Measurements from ENCODE around the gene PLD3. TPM values are rescaled to one million over a fixed set of nuclear protein-coding genes. Genes with fewer than 3 reads are reported as not detected.

Gene PLD3
- total and polyA plus RNA-seq, 3 experiments from 2014 or later = 48.2 to 73.6 (median 53.0) TPM

- Histone ChIP-seq H3K4me1 (ENCODE audit: insufficient read depth, low read length) (no peaks in the 10 kb centered on the region), H3K36me3 (ENCODE audit: insufficient read depth, low read length) (no peaks in the 10 kb centered on the region), H3K27ac (ENCODE audit: low read depth, low read length) (no peak overlapping the region), H3K4me3 (ENCODE audit: low read length) (no peak overlapping the region), H3K9me3 (ENCODE audit: low read length) (no peaks in the 10 kb centered on the region), H3K27me3 (ENCODE audit: insufficient read depth, low read length, poor library complexity, severe bottlenecking) (no peaks in the 10 kb centered on the region)
- Mint-ChIP-seq H3K27ac (peak overlapping the region in 3 of 8 donors; percentile 29 to 72 (median 60)), H3K9me3 (no peaks in the 10 kb centered on the region), H3K4me3 (peak overlapping the region in 1 of 7 donors; percentile 56), H3K27me3 (peaks cover 0 to 3% of the 10 kb centered on the region in 2 donors), H3K36me3 (no peaks in the 10 kb centered on the region), H3K4me1 (peaks cover 11 to 16% (median 13%) of the 10 kb centered on the region in 3 donors)
- DNase-seq = no peak
- CTCF ChIA-PET = interaction anchor here (1.0 kb wide), 2 partner anchors 10 to 28 kb away, joined by 3 to 4 read pairs; partner anchors contain the start of gene SERTAD1
- POLR2A ChIA-PET = no interaction called here
Observed at GRCh38 chr19:40415768-40416167, 67.3 kb downstream of the PLD3 start.

- Mint-ChIP-seq H3K27ac (peak overlapping the region in 3 of 8 donors; percentile 64 to 88 (median 83)), H3K4me1 (peaks cover 16 to 22% (median 19%) of the 10 kb centered on the region in 3 donors), H3K9me3 (no peaks in the 10 kb centered on the region), H3K27me3 (peaks cover 0 to 3% of the 10 kb centered on the region in 2 donors), H3K4me3 (peak overlapping the region in 4 of 7 donors; percentile 2 to 58 (median 27)), H3K36me3 (peaks cover 0 to 4% (median 0%) of the 10 kb centered on the region in 3 donors)
- Histone ChIP-seq H3K4me3 (ENCODE audit: low read length) (no peak overlapping the region), H3K4me1 (ENCODE audit: insufficient read depth, low read length) (peaks cover 8% of the 10 kb centered on the region), H3K27ac (ENCODE audit: low read depth, low read length) (peak overlapping the region; percentile 70), H3K9me3 (ENCODE audit: low read length) (no peaks in the 10 kb centered on the region), H3K27me3 (ENCODE audit: insufficient read depth, low read length, poor library complexity, severe bottlenecking) (no peaks in the 10 kb centered on the region), H3K36me3 (ENCODE audit: insufficient read depth, low read length) (no peaks in the 10 kb centered on the region)
- peak in 1 of 5 donors; percentile 24 for DNase-seq
- POLR2A ChIA-PET = no interaction called here
- CTCF ChIA-PET = interaction anchor here (1.0 kb wide), 1 partner anchor 26 kb away, joined by 3 read pairs; no protein-coding TSS in a partner anchor
Observed at GRCh38 chr19:40416918-40417642, 68.6 kb downstream of the PLD3 start.

GRCh38 chr19:40417643-40417981 lies 69.1 kb downstream of the PLD3 start:
- H3K27ac Mint-ChIP-seq = peak overlapping the region in 4 of 8 donors; percentile 18 to 88 (median 74)
- H3K4me1 Mint-ChIP-seq = peaks cover 20 to 27% (median 24%) of the 10 kb centered on the region in 3 donors
- ChIA-PET CTCF (no interaction called here), POLR2A (no interaction called here)
- Histone ChIP-seq H3K4me3 (ENCODE audit: low read length) (no peak overlapping the region), H3K27ac (ENCODE audit: low read depth, low read length) (peak overlapping the region; percentile 70), H3K9me3 (ENCODE audit: low read length) (no peaks in the 10 kb centered on the region), H3K4me1 (ENCODE audit: insufficient read depth, low read length) (peaks cover 12% of the 10 kb centered on the region), H3K27me3 (ENCODE audit: insufficient read depth, low read length, poor library complexity, severe bottlenecking) (no peaks in the 10 kb centered on the region), H3K36me3 (ENCODE audit: insufficient read depth, low read length) (no peaks in the 10 kb centered on the region)
- peak overlapping the region in 1 of 7 donors; percentile 5 for H3K4me3 Mint-ChIP-seq
- H3K27me3 Mint-ChIP-seq = peaks cover 0 to 1% of the 10 kb centered on the region in 2 donors
- DNase-seq = no peak
- H3K36me3 Mint-ChIP-seq = peaks cover 0 to 8% (median 0%) of the 10 kb centered on the region in 3 donors
- no peaks in the 10 kb centered on the region for H3K9me3 Mint-ChIP-seq

GRCh38 chr19:40418040-40418439 lies 69.5 kb downstream of the PLD3 start:
- H3K4me1 ChIP-seq (ENCODE audit: insufficient read depth, low read length) = peaks cover 13% of the 10 kb centered on the region
- H3K36me3 Mint-ChIP-seq = peaks cover 0 to 12% (median 0%) of the 10 kb centered on the region in 3 donors
- DNase-seq = no peak
- peaks cover 0 to 1% of the 10 kb centered on the region in 2 donors for H3K27me3 Mint-ChIP-seq
- H3K4me1 Mint-ChIP-seq = peaks cover 20 to 27% (median 24%) of the 10 kb centered on the region in 3 donors
- H3K9me3 Mint-ChIP-seq = no peaks in the 10 kb centered on the region
- no peaks in the 10 kb centered on the region for H3K9me3 ChIP-seq (ENCODE audit: low read length)
- peak overlapping the region; percentile 70 for H3K27ac ChIP-seq (ENCODE audit: low read depth, low read length)
- no peak overlapping the region for H3K4me3 ChIP-seq (ENCODE audit: low read length)
- POLR2A ChIA-PET = no interaction called here
- peak overlapping the region in 3 of 8 donors; percentile 44 to 88 (median 83) for H3K27ac Mint-ChIP-seq
- H3K4me3 Mint-ChIP-seq = no peak overlapping the region
- CTCF ChIA-PET = no interaction called here
- no peaks in the 10 kb centered on the region for H3K36me3 ChIP-seq (ENCODE audit: insufficient read depth, low read length)
- no peaks in the 10 kb centered on the region for H3K27me3 ChIP-seq (ENCODE audit: insufficient read depth, low read length, poor library complexity, severe bottlenecking)

GRCh38 chr19:40419066-40419612 lies 70.6 kb downstream of the PLD3 start:
- Mint-ChIP-seq H3K4me3 (peak overlapping the region in 5 of 7 donors; percentile 36 to 94 (median 68)), H3K27me3 (peaks cover 0 to 1% of the 10 kb centered on the region in 2 donors), H3K36me3 (peaks cover 0 to 14% (median 0%) of the 10 kb centered on the region in 3 donors), H3K4me1 (peaks cover 18 to 26% (median 25%) of the 10 kb centered on the region in 3 donors), H3K27ac (peak overlapping the region in 2 of 8 donors; percentile 61 to 94), H3K9me3 (no peaks in the 10 kb centered on the region)
- no peak for DNase-seq
- Histone ChIP-seq H3K4me3 (ENCODE audit: low read length) (no peak overlapping the region), H3K9me3 (ENCODE audit: low read length) (no peaks in the 10 kb centered on the region), H3K27me3 (ENCODE audit: insufficient read depth, low read length, poor library complexity, severe bottlenecking) (no peaks in the 10 kb centered on the region), H3K36me3 (ENCODE audit: insufficient read depth, low read length) (no peaks in the 10 kb centered on the region), H3K27ac (ENCODE audit: low read depth, low read length) (no peak overlapping the region), H3K4me1 (ENCODE audit: insufficient read depth, low read length) (peaks cover 13% of the 10 kb centered on the region)
- ChIA-PET CTCF (interaction anchor here (1.5 kb wide), 1 partner anchor 33 kb away, joined by 3 read pairs; no protein-coding TSS in a partner anchor), POLR2A (no interaction called here)

- Histone ChIP-seq H3K9me3 (ENCODE audit: low read length) (no peaks in the 10 kb centered on the region), H3K4me3 (ENCODE audit: low read length) (no peak overlapping the region), H3K4me1 (ENCODE audit: insufficient read depth, low read length) (peaks cover 18% of the 10 kb centered on the region), H3K27me3 (ENCODE audit: insufficient read depth, low read length, poor library complexity, severe bottlenecking) (no peaks in the 10 kb centered on the region), H3K36me3 (ENCODE audit: insufficient read depth, low read length) (no peaks in the 10 kb centered on the region), H3K27ac (ENCODE audit: low read depth, low read length) (no peak overlapping the region)
- peaks cover 0 to 18% (median 0%) of the 10 kb centered on the region in 3 donors for H3K36me3 Mint-ChIP-seq
- DNase-seq = no peak
- ChIA-PET POLR2A (interaction anchor here (0.7 to 1.7 kb wide), 6 partner anchors 16 to 1657 kb away, joined by 3 to 11 read pairs (median 6); partner anchors contain the start of genes BLVRB, SERTAD3 and SPTBN4), CTCF (interaction anchor here (0.7 to 4.3 kb wide), 22 partner anchors 9 to 428 kb away, joined by 3 to 46 read pairs (median 6); partner anchors contain the start of genes BLVRB, C19orf47, PLD3 and SERTAD3)
- no peaks in the 10 kb centered on the region for H3K9me3 Mint-ChIP-seq
- H3K27ac Mint-ChIP-seq = peak overlapping the region in 4 of 8 donors; percentile 61 to 94 (median 70)
- peaks cover 0 to 3% of the 10 kb centered on the region in 2 donors for H3K27me3 Mint-ChIP-seq
- H3K4me3 Mint-ChIP-seq = peak overlapping the region; percentile 40 to 94 (median 74)
- H3K4me1 Mint-ChIP-seq = peaks cover 23 to 32% (median 31%) of the 10 kb centered on the region in 3 donors
Observed at GRCh38 chr19:40419780-40420179, 71.3 kb downstream of the PLD3 start.

GRCh38 chr19:40420451-40420765 lies 71.9 kb downstream of the PLD3 start:
- ChIA-PET POLR2A (interaction anchor here (0.6 to 1.7 kb wide), 9 partner anchors 17 to 1656 kb away, joined by 3 to 11 read pairs (median 4); partner anchors contain the start of genes BLVRB, SERTAD3 and SPTBN4), CTCF (interaction anchor here (0.7 to 4.3 kb wide), 31 partner anchors 8 to 427 kb away, joined by 3 to 46 read pairs (median 5); partner anchors contain the start of genes BLVRB, C19orf47, PLD3 and SERTAD3)
- Mint-ChIP-seq H3K4me1 (peaks cover 25 to 35% (median 34%) of the 10 kb centered on the region in 3 donors), H3K36me3 (peaks cover 0 to 23% (median 0%) of the 10 kb centered on the region in 3 donors), H3K27me3 (peaks cover 0 to 4% of the 10 kb centered on the region in 2 donors), H3K9me3 (no peaks in the 10 kb centered on the region), H3K4me3 (peak overlapping the region; percentile 83 to 96 (median 87)), H3K27ac (peak overlapping the region; percentile 20 to 94 (median 87))
- no peaks in the 10 kb centered on the region for H3K27me3 ChIP-seq (ENCODE audit: insufficient read depth, low read length, poor library complexity, severe bottlenecking)
- no peaks in the 10 kb centered on the region for H3K9me3 ChIP-seq (ENCODE audit: low read length)
- H3K27ac ChIP-seq (ENCODE audit: low read depth, low read length) = peak overlapping the region; percentile 90
- peak overlapping the region; percentile 81 for H3K4me3 ChIP-seq (ENCODE audit: low read length)
- no peaks in the 10 kb centered on the region for H3K36me3 ChIP-seq (ENCODE audit: insufficient read depth, low read length)
- no peak for DNase-seq
- H3K4me1 ChIP-seq (ENCODE audit: insufficient read depth, low read length) = peaks cover 20% of the 10 kb centered on the region

All from CD8-positive, alpha-beta memory T cell (primary cell).